ENCODE data around the gene P2RX6. TPM values are rescaled to one million over a fixed set of nuclear protein-coding genes. Genes with fewer than 3 reads are reported as not detected.
A peak's percentile ranks its signal among the peaks of the same experiment; 100 is the strongest.

Gene P2RX6
- total and polyA plus RNA-seq, 9 of the 15 experiments (the other 6 are each of a cell fraction or from before 2014, with no cell fraction given): 0.01 to 3.9 (median 1.5) TPM; not detected in 1

DNA sequence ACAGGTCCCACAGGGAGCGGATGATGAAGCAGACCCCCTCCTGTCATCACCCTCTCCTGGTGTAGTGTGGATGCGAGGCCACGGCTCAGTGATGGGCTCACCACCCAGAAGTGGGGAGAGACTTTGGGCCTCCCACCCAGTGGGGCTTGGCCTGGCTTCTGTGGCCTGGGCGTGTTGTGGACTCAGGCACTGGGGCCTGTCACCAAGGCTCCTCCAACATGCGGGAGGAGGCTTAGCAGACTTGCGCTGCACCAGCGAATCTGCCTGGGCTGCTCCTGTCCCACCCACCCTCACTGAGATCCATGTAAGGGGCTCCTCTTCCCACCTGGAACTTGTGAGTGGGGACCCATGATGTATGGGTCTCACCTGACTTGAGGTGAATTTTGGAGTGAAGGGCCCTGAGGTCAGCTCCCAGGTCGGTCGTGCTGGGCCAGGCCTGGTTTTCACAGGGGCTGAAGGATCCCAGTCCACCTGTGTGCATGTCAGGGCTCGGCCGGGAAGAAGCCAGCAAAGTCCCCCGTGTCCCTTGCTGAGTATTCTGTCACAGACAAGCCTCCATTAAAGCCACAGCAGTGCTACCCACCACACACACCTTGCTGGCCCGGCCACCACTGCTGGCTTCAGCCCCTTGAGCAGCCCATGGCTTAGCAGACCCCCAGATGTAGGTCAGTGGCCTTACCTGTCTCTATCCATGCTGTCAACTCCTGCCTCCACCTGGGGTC lies 17.3 kb upstream of the P2RX6 start (continued):
- TF ChIP-seq, protein P1, sequence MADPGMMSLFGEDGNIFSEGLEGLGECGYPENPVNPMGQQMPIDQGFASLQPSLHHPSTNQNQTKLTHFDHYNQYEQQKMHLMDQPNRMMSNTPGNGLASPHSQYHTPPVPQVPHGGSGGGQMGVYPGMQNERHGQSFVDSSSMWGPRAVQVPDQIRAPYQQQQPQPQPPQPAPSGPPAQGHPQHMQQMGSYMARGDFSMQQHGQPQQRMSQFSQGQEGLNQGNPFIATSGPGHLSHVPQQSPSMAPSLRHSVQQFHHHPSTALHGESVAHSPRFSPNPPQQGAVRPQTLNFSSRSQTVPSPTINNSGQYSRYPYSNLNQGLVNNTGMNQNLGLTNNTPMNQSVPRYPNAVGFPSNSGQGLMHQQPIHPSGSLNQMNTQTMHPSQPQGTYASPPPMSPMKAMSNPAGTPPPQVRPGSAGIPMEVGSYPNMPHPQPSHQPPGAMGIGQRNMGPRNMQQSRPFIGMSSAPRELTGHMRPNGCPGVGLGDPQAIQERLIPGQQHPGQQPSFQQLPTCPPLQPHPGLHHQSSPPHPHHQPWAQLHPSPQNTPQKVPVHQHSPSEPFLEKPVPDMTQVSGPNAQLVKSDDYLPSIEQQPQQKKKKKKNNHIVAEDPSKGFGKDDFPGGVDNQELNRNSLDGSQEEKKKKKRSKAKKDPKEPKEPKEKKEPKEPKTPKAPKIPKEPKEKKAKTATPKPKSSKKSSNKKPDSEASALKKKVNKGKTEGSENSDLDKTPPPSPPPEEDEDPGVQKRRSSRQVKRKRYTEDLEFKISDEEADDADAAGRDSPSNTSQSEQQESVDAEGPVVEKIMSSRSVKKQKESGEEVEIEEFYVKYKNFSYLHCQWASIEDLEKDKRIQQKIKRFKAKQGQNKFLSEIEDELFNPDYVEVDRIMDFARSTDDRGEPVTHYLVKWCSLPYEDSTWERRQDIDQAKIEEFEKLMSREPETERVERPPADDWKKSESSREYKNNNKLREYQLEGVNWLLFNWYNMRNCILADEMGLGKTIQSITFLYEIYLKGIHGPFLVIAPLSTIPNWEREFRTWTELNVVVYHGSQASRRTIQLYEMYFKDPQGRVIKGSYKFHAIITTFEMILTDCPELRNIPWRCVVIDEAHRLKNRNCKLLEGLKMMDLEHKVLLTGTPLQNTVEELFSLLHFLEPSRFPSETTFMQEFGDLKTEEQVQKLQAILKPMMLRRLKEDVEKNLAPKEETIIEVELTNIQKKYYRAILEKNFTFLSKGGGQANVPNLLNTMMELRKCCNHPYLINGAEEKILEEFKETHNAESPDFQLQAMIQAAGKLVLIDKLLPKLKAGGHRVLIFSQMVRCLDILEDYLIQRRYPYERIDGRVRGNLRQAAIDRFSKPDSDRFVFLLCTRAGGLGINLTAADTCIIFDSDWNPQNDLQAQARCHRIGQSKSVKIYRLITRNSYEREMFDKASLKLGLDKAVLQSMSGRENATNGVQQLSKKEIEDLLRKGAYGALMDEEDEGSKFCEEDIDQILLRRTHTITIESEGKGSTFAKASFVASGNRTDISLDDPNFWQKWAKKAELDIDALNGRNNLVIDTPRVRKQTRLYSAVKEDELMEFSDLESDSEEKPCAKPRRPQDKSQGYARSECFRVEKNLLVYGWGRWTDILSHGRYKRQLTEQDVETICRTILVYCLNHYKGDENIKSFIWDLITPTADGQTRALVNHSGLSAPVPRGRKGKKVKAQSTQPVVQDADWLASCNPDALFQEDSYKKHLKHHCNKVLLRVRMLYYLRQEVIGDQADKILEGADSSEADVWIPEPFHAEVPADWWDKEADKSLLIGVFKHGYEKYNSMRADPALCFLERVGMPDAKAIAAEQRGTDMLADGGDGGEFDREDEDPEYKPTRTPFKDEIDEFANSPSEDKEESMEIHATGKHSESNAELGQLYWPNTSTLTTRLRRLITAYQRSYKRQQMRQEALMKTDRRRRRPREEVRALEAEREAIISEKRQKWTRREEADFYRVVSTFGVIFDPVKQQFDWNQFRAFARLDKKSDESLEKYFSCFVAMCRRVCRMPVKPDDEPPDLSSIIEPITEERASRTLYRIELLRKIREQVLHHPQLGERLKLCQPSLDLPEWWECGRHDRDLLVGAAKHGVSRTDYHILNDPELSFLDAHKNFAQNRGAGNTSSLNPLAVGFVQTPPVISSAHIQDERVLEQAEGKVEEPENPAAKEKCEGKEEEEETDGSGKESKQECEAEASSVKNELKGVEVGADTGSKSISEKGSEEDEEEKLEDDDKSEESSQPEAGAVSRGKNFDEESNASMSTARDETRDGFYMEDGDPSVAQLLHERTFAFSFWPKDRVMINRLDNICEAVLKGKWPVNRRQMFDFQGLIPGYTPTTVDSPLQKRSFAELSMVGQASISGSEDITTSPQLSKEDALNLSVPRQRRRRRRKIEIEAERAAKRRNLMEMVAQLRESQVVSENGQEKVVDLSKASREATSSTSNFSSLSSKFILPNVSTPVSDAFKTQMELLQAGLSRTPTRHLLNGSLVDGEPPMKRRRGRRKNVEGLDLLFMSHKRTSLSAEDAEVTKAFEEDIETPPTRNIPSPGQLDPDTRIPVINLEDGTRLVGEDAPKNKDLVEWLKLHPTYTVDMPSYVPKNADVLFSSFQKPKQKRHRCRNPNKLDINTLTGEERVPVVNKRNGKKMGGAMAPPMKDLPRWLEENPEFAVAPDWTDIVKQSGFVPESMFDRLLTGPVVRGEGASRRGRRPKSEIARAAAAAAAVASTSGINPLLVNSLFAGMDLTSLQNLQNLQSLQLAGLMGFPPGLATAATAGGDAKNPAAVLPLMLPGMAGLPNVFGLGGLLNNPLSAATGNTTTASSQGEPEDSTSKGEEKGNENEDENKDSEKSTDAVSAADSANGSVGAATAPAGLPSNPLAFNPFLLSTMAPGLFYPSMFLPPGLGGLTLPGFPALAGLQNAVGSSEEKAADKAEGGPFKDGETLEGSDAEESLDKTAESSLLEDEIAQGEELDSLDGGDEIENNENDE (IDR thresholded peaks at IDR 0.05; ENCODE audit: low read depth, low read length): peak; percentile 13
- TF ChIP-seq, protein P2, sequence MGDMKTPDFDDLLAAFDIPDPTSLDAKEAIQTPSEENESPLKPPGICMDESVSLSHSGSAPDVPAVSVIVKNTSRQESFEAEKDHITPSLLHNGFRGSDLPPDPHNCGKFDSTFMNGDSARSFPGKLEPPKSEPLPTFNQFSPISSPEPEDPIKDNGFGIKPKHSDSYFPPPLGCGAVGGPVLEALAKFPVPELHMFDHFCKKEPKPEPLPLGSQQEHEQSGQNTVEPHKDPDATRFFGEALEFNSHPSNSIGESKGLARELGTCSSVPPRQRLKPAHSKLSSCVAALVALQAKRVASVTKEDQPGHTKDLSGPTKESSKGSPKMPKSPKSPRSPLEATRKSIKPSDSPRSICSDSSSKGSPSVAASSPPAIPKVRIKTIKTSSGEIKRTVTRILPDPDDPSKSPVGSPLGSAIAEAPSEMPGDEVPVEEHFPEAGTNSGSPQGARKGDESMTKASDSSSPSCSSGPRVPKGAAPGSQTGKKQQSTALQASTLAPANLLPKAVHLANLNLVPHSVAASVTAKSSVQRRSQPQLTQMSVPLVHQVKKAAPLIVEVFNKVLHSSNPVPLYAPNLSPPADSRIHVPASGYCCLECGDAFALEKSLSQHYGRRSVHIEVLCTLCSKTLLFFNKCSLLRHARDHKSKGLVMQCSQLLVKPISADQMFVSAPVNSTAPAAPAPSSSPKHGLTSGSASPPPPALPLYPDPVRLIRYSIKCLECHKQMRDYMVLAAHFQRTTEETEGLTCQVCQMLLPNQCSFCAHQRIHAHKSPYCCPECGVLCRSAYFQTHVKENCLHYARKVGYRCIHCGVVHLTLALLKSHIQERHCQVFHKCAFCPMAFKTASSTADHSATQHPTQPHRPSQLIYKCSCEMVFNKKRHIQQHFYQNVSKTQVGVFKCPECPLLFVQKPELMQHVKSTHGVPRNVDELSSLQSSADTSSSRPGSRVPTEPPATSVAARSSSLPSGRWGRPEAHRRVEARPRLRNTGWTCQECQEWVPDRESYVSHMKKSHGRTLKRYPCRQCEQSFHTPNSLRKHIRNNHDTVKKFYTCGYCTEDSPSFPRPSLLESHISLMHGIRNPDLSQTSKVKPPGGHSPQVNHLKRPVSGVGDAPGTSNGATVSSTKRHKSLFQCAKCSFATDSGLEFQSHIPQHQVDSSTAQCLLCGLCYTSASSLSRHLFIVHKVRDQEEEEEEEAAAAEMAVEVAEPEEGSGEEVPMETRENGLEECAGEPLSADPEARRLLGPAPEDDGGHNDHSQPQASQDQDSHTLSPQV (IDR thresholded peaks at IDR 0.05): no peak
- TF ChIP-seq GATA2 (CRISPR knock-in tag; IDR thresholded peaks at IDR 0.05) (no peak), ZNF785 (CRISPR knock-in tag; IDR thresholded peaks at IDR 0.05) (0 out of 2 replicates have a peak, but pooled peaks have one; percentile 3), FUS (optimal IDR thresholded peaks at IDR 0.05; ENCODE audit: low read depth, low read length) (no peak), ZNF197 (CRISPR knock-in tag; IDR thresholded peaks at IDR 0.05; ENCODE audit: low read depth) (no peak), ERF (CRISPR knock-in tag; IDR thresholded peaks at IDR 0.05) (peak; percentile 75), ZFP30 (CRISPR knock-in tag; IDR thresholded peaks at IDR 0.05; ENCODE audit: borderline replicate concordance) (0 out of 2 replicates have a peak, but pooled peaks have one; percentile 68), DIDO1 (tag; IDR thresholded peaks at IDR 0.05; ENCODE audit: low read depth) (no peak), SPI1 (IDR thresholded peaks at IDR 0.05; ENCODE audit: borderline replicate concordance, low read depth, low read length) (no peak)

Data from K562 (cell line).